Common myeloid progenitor, CD34-positive (primary cell): ENCODE data around the gene ESF1.

Experiments
- CTCF ChIA-PET: fragments of 350-600 bp; sonication (Branson Sonifier 250); formaldehyde crosslinking; loops from one replicate; lab custom pipeline; 2021; ENCODE audit warnings: antibody characterized with exemption; lab: Charles Lee
- POLR2A ChIA-PET: fragments of 350-600 bp; sonication (Branson Sonifier 250); formaldehyde crosslinking; loops from one replicate; lab custom pipeline; 2021; ENCODE audit warnings: antibody characterized with exemption; lab: Charles Lee
- DNase-seq, 3 donors: peaks; one replicate each; pipeline versions ENCODE4 v3.0.0 to v3.0.0-alpha.2; 2013
- H3K27ac ChIP-seq, 2 experiments: 1 replicate in 1 of 2; 2 replicates in 1 of 2; pipeline ENCODE4 v1.7.0; 2013; ENCODE audit warnings: inconsistent platforms in 2 of 2, low read length in 2 of 2, mild to moderate bottlenecking in 2 of 2, low read depth in 1 of 2, moderate library complexity in 1 of 2; ENCODE audit not compliant: severe bottlenecking in 2 of 2, insufficient read depth in 1 of 2, poor library complexity in 1 of 2
- H3K27me3 ChIP-seq, 5 experiments: replicated peaks in 2 of 5; 1 replicate in 3 of 5; 2 replicates in 2 of 5; pipeline versions ENCODE4 v1.6.1 to v1.7.0; 2013; ENCODE audit warnings: low read length in 4 of 5, mild to moderate bottlenecking in 2 of 5, moderate library complexity in 2 of 5, inconsistent platforms in 1 of 5; ENCODE audit not compliant: insufficient read depth in 5 of 5, control insufficient read depth in 4 of 5
- H3K36me3 ChIP-seq, 4 experiments: 1 replicate in 2 of 4; 2 replicates in 2 of 4; pipeline versions ENCODE4 v1.6.1 to v1.7.0; 2013; ENCODE audit warnings: low read length in 3 of 4, control low read depth in 1 of 4, mild to moderate bottlenecking in 1 of 4; ENCODE audit not compliant: control insufficient read depth in 4 of 4, insufficient read depth in 4 of 4
- H3K4me1 ChIP-seq, 4 experiments: 1 replicate in 3 of 4; 2 replicates in 1 of 4; pipeline versions ENCODE4 v1.6.1 to v1.7.1; 2013; ENCODE audit warnings: low read length in 3 of 4, mild to moderate bottlenecking in 3 of 4, control low read depth in 1 of 4, inconsistent platforms in 1 of 4, moderate library complexity in 1 of 4; ENCODE audit not compliant: control insufficient read depth in 4 of 4, insufficient read depth in 4 of 4; ENCODE audit errors: control extremely low read depth in 1 of 4
- H3K4me3 ChIP-seq, 7 experiments: 1 replicate in 4 of 7; 2 replicates in 3 of 7; pipeline versions ENCODE4 v1.5.1 to v1.7.0; 2013; ENCODE audit warnings: mild to moderate bottlenecking in 7 of 7, low read length in 6 of 7, moderate library complexity in 6 of 7, inconsistent platforms in 2 of 7, low read depth in 2 of 7, control low read depth in 1 of 7; ENCODE audit not compliant: insufficient read depth in 4 of 7, control insufficient read depth in 1 of 7; ENCODE audit errors: extremely low read depth in 1 of 7
- H3K9me3 ChIP-seq, 5 experiments: 1 replicate in 4 of 5; 2 replicates in 1 of 5; pipeline versions ENCODE4 v1.6.1 to v1.7.1; 2013; ENCODE audit warnings: low read length in 4 of 5, mild to moderate bottlenecking in 2 of 5, inconsistent platforms in 1 of 5, low read depth in 1 of 5, moderate library complexity in 1 of 5; ENCODE audit not compliant: control insufficient read depth in 4 of 5, insufficient read depth in 2 of 5; ENCODE audit errors: control extremely low read depth in 1 of 5
- WGBS: methylation state at CpG from one replicate; pipeline ENCODE4 v1.1.5; 2013; ENCODE audit not compliant: insufficient coverage; 5-methylcytosine and 5-hydroxymethylcytosine counted together

The ESF1 gene

GRCh38 chr20:13685623-13686022 lies 99.1 kb downstream of the ESF1 start:
- Histone ChIP-seq H3K9me3 (no peaks in the 10 kb centered on the region), H3K4me3 (no peak overlapping the region), H3K36me3 (no peaks in the 10 kb centered on the region), H3K27me3 (peaks cover 0 to 2% (median 0%) of the 10 kb centered on the region in 5 experiments), H3K4me1 (peaks cover 0 to 18% (median 12%) of the 10 kb centered on the region in 4 experiments), H3K27ac (no peak overlapping the region)
- WGBS = 100% methylated on average over 2 of the region's 2 CpGs
- ChIA-PET POLR2A (no interaction called here), CTCF (no interaction called here)
- no peak for DNase-seq

GRCh38 chr20:13684566-13685222 lies 100.0 kb downstream of the ESF1 start:
- peaks cover 0 to 2% (median 0%) of the 10 kb centered on the region in 5 experiments for H3K27me3 ChIP-seq
- 29% methylated on average over 2 of the region's 5 CpGs for WGBS
- H3K36me3 ChIP-seq = no peaks in the 10 kb centered on the region
- peaks cover 0 to 18% (median 12%) of the 10 kb centered on the region in 4 experiments for H3K4me1 ChIP-seq
- DNase-seq = peak; percentile 50 to 92 (median 81)
- ChIA-PET CTCF (no interaction called here), POLR2A (no interaction called here)
- no peak overlapping the region for H3K4me3 ChIP-seq
- peak overlapping the region in 1 of 2 experiments; percentile 55 for H3K27ac ChIP-seq
- H3K9me3 ChIP-seq = no peaks in the 10 kb centered on the region

DNA sequence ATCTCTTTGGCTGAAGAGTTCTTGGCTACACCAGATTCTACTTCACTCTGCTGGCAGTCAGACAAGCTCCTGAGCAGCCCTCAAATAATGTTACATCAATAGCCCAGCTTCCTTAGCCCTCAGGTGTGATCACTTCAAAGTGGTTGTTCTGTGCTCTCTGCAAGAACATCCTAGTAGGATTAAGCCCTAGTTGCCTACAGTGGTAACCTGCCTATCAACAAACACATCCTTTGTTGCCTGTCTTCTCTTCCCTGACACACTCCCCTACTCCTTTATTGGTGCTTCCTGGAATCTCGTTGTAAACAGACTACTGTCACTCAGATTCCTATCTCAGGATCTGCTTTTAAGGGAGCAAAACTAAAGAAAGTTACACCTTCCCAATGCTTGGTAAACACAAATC lies 100.9 kb downstream of the ESF1 start:
- 20% methylated on average over 1 of the region's 1 CpG for whole genome bisulfite sequencing
- CTCF ChIA-PET = no interaction called here
- peaks cover 0 to 18% (median 12%) of the 10 kb centered on the region in 4 experiments for H3K4me1 ChIP-seq

GRCh38 chr20:13681248-13682125 lies 103.2 kb downstream of the ESF1 start:
- H3K36me3 ChIP-seq = no peaks in the 10 kb centered on the region
- CTCF ChIA-PET = no interaction called here
- POLR2A ChIA-PET = no interaction called here
- no peaks in the 10 kb centered on the region for H3K27me3 ChIP-seq
- no peak overlapping the region for H3K27ac ChIP-seq
- WGBS = 96% methylated on average over 4 of the region's 4 CpGs
- DNase-seq = no peak
- peaks cover 0 to 1% (median 0%) of the 10 kb centered on the region in 5 experiments for H3K9me3 ChIP-seq
- no peak overlapping the region for H3K4me3 ChIP-seq
- peaks cover 0 to 18% (median 12%) of the 10 kb centered on the region in 4 experiments for H3K4me1 ChIP-seq

More for the DNA sequence above, 100.9 kb downstream of the ESF1 start:
- no peak for DNase-seq
- Histone ChIP-seq H3K27me3 (no peaks in the 10 kb centered on the region), H3K9me3 (peaks cover 0 to 1% (median 0%) of the 10 kb centered on the region in 5 experiments), H3K36me3 (no peaks in the 10 kb centered on the region), H3K27ac (no peak overlapping the region), H3K4me3 (no peak overlapping the region)
- POLR2A ChIA-PET = no interaction called here

DNA sequence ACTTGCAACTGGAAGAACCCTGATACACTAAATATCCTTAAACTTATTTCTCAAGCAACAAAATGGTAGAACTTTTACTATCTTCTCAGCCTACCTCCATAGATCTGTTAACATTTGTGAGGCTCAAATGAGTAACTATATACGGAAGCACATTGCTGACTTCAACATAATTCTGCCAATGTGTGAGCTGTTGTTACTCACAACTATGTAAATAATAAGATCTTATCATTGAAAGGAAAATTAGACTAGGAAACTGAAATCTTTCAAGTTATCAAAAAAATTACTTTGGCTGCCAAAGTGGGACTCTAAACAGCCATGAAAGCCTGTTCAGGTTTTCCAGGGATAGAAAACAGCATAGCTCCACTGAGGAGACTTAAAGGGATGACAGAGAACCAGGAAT lies 105.8 kb downstream of the ESF1 start:
- Histone ChIP-seq H3K4me1 (peaks cover 0 to 6% (median 3%) of the 10 kb centered on the region in 4 experiments), H3K9me3 (peaks cover 0 to 1% (median 0%) of the 10 kb centered on the region in 5 experiments), H3K27ac (no peak overlapping the region), H3K4me3 (no peak overlapping the region), H3K27me3 (no peaks in the 10 kb centered on the region), H3K36me3 (no peaks in the 10 kb centered on the region)
- WGBS = no CpG with 5 or more reads among the region's 1 CpG
- ChIA-PET CTCF (no interaction called here), POLR2A (no interaction called here)
- DNase-seq = peak in 1 of 3 donors; percentile 33

- Histone ChIP-seq H3K9me3 (peaks cover 0 to 1% (median 0%) of the 10 kb centered on the region in 5 experiments), H3K27me3 (no peaks in the 10 kb centered on the region), H3K36me3 (no peaks in the 10 kb centered on the region), H3K27ac (no peak overlapping the region), H3K4me3 (no peak overlapping the region), H3K4me1 (peaks cover 0 to 2% (median 0%) of the 10 kb centered on the region in 4 experiments)
- 100% methylated on average over 4 of the region's 4 CpGs for WGBS
- no peak for DNase-seq
- CTCF ChIA-PET = no interaction called here
- POLR2A ChIA-PET = interaction anchor here (0.6 kb wide), 1 partner anchor 175 kb away, joined by 3 read pairs; no protein-coding TSS in a partner anchor
Observed at GRCh38 chr20:13677241-13677640, 107.5 kb downstream of the ESF1 start.

GRCh38 chr20:13676682-13677081 lies 108.0 kb downstream of the ESF1 start:
- H3K27ac ChIP-seq = no peak overlapping the region
- no peak for DNase-seq
- POLR2A ChIA-PET = no interaction called here
- CTCF ChIA-PET = no interaction called here
- H3K4me3 ChIP-seq = no peak overlapping the region
- no peaks in the 10 kb centered on the region for H3K36me3 ChIP-seq
- H3K9me3 ChIP-seq = peaks cover 0 to 1% (median 0%) of the 10 kb centered on the region in 5 experiments
- peaks cover 0 to 2% (median 0%) of the 10 kb centered on the region in 4 experiments for H3K4me1 ChIP-seq
- WGBS = 100% methylated on average over 3 of the region's 3 CpGs
- H3K27me3 ChIP-seq = no peaks in the 10 kb centered on the region
